Measurements from ENCODE around the gene TMEM145.
A peak's percentile ranks its signal among the peaks of the same experiment; 100 is the strongest.

Gene TMEM145

GRCh38 chr19:42289556-42290041 is 23.5 kb upstream of the TMEM145 start:
- no peak for DNase-seq (ENCODE audit: low spot score)

GRCh38 chr19:42290136-42290522 is 23.0 kb upstream of the TMEM145 start:
- no peak for DNase-seq (ENCODE audit: low spot score)

GRCh38 chr19:42290523-42291434 is 22.3 kb upstream of the TMEM145 start:
- DNase-seq (ENCODE audit: low spot score): no peak

- DNase-seq (ENCODE audit: low spot score): no peak
Observed at GRCh38 chr19:42291435-42291810, 21.7 kb upstream of the TMEM145 start.

GRCh38 chr19:42292042-42292960 is 20.8 kb upstream of the TMEM145 start:
- no peak for DNase-seq (ENCODE audit: low spot score)

GRCh38 chr19:42292963-42293362 is 20.1 kb upstream of the TMEM145 start:
- DNase-seq (ENCODE audit: low spot score): no peak

GRCh38 chr19:42293540-42293939 is 19.6 kb upstream of the TMEM145 start:
- no peak for DNase-seq (ENCODE audit: low spot score)

- DNase-seq (ENCODE audit: low spot score): no peak
Observed at GRCh38 chr19:42293948-42294347, 19.2 kb upstream of the TMEM145 start.

GRCh38 chr19:42294471-42295137 is 18.5 kb upstream of the TMEM145 start:
- no peak for DNase-seq (ENCODE audit: low spot score)

GRCh38 chr19:42295342-42295741 is 17.8 kb upstream of the TMEM145 start:
- DNase-seq (ENCODE audit: low spot score): no peak

GRCh38 chr19:42295831-42296525 is 17.1 kb upstream of the TMEM145 start:
- DNase-seq (ENCODE audit: low spot score): no peak

- DNase-seq (ENCODE audit: low spot score): no peak
Observed at GRCh38 chr19:42297039-42297438, 16.1 kb upstream of the TMEM145 start.

- DNase-seq (ENCODE audit: low spot score): no peak
Observed at GRCh38 chr19:42301646-42302203, 11.4 kb upstream of the TMEM145 start, which contains the start of gene PRR19. TSS of gene PRR19 (plus strand) at chr19:42302132. CDS start at chr19:42309585, 7,453 bp downstream.

GRCh38 chr19:42303101-42303464 is 10.0 kb upstream of the TMEM145 start:
- DNase-seq (ENCODE audit: low spot score): no peak

- no peak for DNase-seq (ENCODE audit: low spot score)
Observed at GRCh38 chr19:42303876-42304275, 9.2 kb upstream of the TMEM145 start.

GRCh38 chr19:42306646-42307045 is 6.5 kb upstream of the TMEM145 start:
- no peak for DNase-seq (ENCODE audit: low spot score)

- DNase-seq (ENCODE audit: low spot score): no peak
Observed at GRCh38 chr19:42309686-42310085, 3.4 kb upstream of the TMEM145 start.

- DNase-seq (ENCODE audit: low spot score): peak; percentile 82
Observed at GRCh38 chr19:42311657-42312056, 1.5 kb upstream of the TMEM145 start.

GRCh38 chr19:42312370-42312769 is 739 bp upstream of the TMEM145 start:
- DNase-seq (ENCODE audit: low spot score): no peak

GRCh38 chr19:42313840-42314755 is 989 bp downstream of the TMEM145 start:
- no peak for DNase-seq (ENCODE audit: low spot score)

All from COLO829 (cell line).